K562 (cell line): Measurements from ENCODE around the gene GPX2. TPM values are rescaled to one million over a fixed set of nuclear protein-coding genes. Genes with fewer than 3 reads are reported as not detected.

ENCODE experiments used
- ATAC-seq: fragments of 200-7000 bp; cut with Tn5 transposase; 3 replicates; pipeline ENCODE4 v1.9.1; 2020; ENCODE audit warnings: moderate library complexity
- BruUV-seq: library from RNA; stranded (reverse); fragments of 400-500 nt; replicated peaks from 2 replicates; lab custom pipeline; 2021; lab: Mats Ljungman, UMichigan
- CTCF ChIA-PET: fragments of 300-600 bp; formaldehyde crosslinking; extraction: SDS; loops from one replicate; lab custom pipeline; 2021; ENCODE audit warnings: low intra/inter-chr PET ratio; lab: Yijun Ruan, JAX
- POLR2A ChIA-PET: fragments of 300-600, 350-650 bp; sonication (Branson Sonifier 250); formaldehyde crosslinking; extraction: SDS; loops from one replicate; lab custom pipeline; 2021; ENCODE audit warnings: antibody characterized with exemption, inconsistent platforms; lab: Yijun Ruan, JAX
- DNase-seq, 4 experiments: peaks; one replicate each; pipeline versions ENCODE4 v3.0.0 to v3.0.0-alpha.2; 2011 to 2018; ENCODE audit warnings: low spot score in 3 of 4, mixed read lengths in 3 of 4; ENCODE audit errors: extremely low read depth in 1 of 4
- FAIRE-seq: peaks from 2 replicates; lab custom pipeline; 2011; peaks lifted over from hg19 to GRCh38; lab: Jason Lieb, UNC
- H2AFZ ChIP-seq: 2 replicates; pipeline ENCODE4 v1.6.0; 2011; ENCODE audit warnings: low read depth, low read length, control low read depth, inconsistent platforms
- H3K27ac ChIP-seq: fragments of 200-600 bp; 3 replicates; pipeline ENCODE4 v1.8.0; 2011; ENCODE audit warnings: low read depth, mild to moderate bottlenecking, control low read depth, inconsistent platforms, low read length, moderate library complexity, mixed read lengths; ENCODE audit errors: extremely low read depth
- H3K27me3 ChIP-seq, 2 experiments: fragments of 300-600 bp in 1 of 2; 2 replicates in 1 of 2; 3 replicates in 1 of 2; pipeline versions ENCODE4 v1.6.0 to v1.8.0; 2011; ENCODE audit warnings: inconsistent platforms in 2 of 2, low read length in 2 of 2, mild to moderate bottlenecking in 1 of 2, mixed read lengths in 1 of 2, moderate library complexity in 1 of 2; ENCODE audit not compliant: control insufficient read depth in 2 of 2, insufficient read depth in 2 of 2
- H3K36me3 ChIP-seq: fragments of 300-600 bp; 3 replicates; pipeline ENCODE4 v1.8.0; 2011; ENCODE audit warnings: mild to moderate bottlenecking, low read length, inconsistent platforms; ENCODE audit not compliant: control insufficient read depth, insufficient read depth
- H3K4me1 ChIP-seq, 2 experiments: fragments of 200-600 bp in 1 of 2; replicated peaks in 1 of 2; 2 replicates in 1 of 2; 3 replicates in 1 of 2; pipeline versions ENCODE4 v1.5.1 to v1.8.0; 2011; ENCODE audit warnings: inconsistent platforms in 2 of 2, low read length in 2 of 2, mild to moderate bottlenecking in 1 of 2, mixed read lengths in 1 of 2, moderate library complexity in 1 of 2; ENCODE audit not compliant: control insufficient read depth in 2 of 2, insufficient read depth in 2 of 2
- H3K4me2 ChIP-seq: 2 replicates; pipeline ENCODE4 v1.6.1; 2011; ENCODE audit warnings: low read length, control low read depth, inconsistent platforms, mixed read lengths; ENCODE audit not compliant: insufficient read depth
- H3K4me3 ChIP-seq: fragments of 200-600 bp; sonication (generic), shearing (Covaris generic); 2 replicates; pipeline ENCODE4 v1.5.1; 2016; ENCODE audit warnings: control low read depth, inconsistent platforms
- H3K79me2 ChIP-seq: fragments of 200-600 bp; 3 replicates; pipeline ENCODE4 v1.8.0; 2011; ENCODE audit warnings: low read length, inconsistent platforms; ENCODE audit not compliant: control insufficient read depth, insufficient read depth
- H3K9ac ChIP-seq, 2 experiments: 2 replicates each; pipeline versions ENCODE4 v1.6.0 to v1.6.1; 2011; ENCODE audit warnings: low read depth in 2 of 2, low read length in 2 of 2, control low read depth in 1 of 2, inconsistent platforms in 1 of 2, mild to moderate bottlenecking in 1 of 2, mixed read lengths in 1 of 2; ENCODE audit not compliant: insufficient read depth in 1 of 2
- H3K9me1 ChIP-seq: one replicate; pipeline ENCODE4 v1.6.0; 2011; ENCODE audit warnings: inconsistent platforms, mild to moderate bottlenecking, low read length, moderate library complexity; ENCODE audit not compliant: control insufficient read depth, insufficient read depth
- H3K9me3 ChIP-seq: replicated peaks from 2 replicates; pipeline ENCODE4 v1.5.1; 2011; ENCODE audit warnings: low read depth, low read length, inconsistent platforms; ENCODE audit not compliant: control insufficient read depth, insufficient read depth
- H4K20me1 ChIP-seq: replicated peaks from 2 replicates; pipeline ENCODE4 v1.6.1; 2011; ENCODE audit warnings: low read length, inconsistent platforms, mixed read lengths; ENCODE audit not compliant: control insufficient read depth, insufficient read depth
- E2F3 ChIP-seq: fragments of 250-450 bp; sonication (Bioruptor Pico); IDR thresholded peaks from 2 replicates; pipeline ENCODE4 v1.4.0; 2020; ENCODE audit warnings: mild to moderate bottlenecking
- FOXJ3 ChIP-seq: sonication (generic); formaldehyde crosslinking; IDR thresholded peaks from 2 replicates; pipeline ENCODE4 v1.4.0; 2020; ENCODE audit warnings: mild to moderate bottlenecking, missing genetic modification reagents
- JUND ChIP-seq, 2 experiments: IDR thresholded peaks; 2 replicates in 1 of 2; 3 replicates in 1 of 2; pipeline ENCODE4 v1.6.1; 2011; ENCODE audit warnings: borderline replicate concordance in 2 of 2, low read depth in 2 of 2, low read length in 2 of 2, improper control_type of control experiment in 1 of 2, missing biosample characterization in 1 of 2, missing genetic modification characterization in 1 of 2, missing genetic modification reagents in 1 of 2
- KDM1A ChIP-seq, 2 experiments: fragments of 450-650 bp; IDR thresholded peaks; 2 replicates each; pipeline ENCODE4 v1.6.1; 2016; ENCODE audit warnings: mild to moderate bottlenecking in 2 of 2
- NEUROD1 ChIP-seq: fragments of 150-350 bp; IDR thresholded peaks from 2 replicates; pipeline ENCODE4 v1.6.1; 2014; ENCODE audit warnings: borderline replicate concordance, low read length, low read depth; ENCODE audit not compliant: partially characterized antibody
- RBM22 ChIP-seq: fragments of 200-400 bp; formaldehyde crosslinking; IDR thresholded peaks from 2 replicates; pipeline ENCODE4 v1.6.1; 2018; ENCODE audit warnings: low read length, low read depth; ENCODE audit not compliant: poor library complexity, severe bottlenecking
- SMARCA5 ChIP-seq: fragments of 450-650 bp; IDR thresholded peaks from 2 replicates; pipeline ENCODE4 v1.6.1; 2016
- TAF7 ChIP-seq: fragments of 450-650 bp; IDR thresholded peaks from 2 replicates; pipeline ENCODE4 v1.6.1; 2016; ENCODE audit warnings: missing genetic modification characterization, missing compliant biosample characterization
- ZC3H8 ChIP-seq: fragments of 450-650 bp; IDR thresholded peaks from 2 replicates; pipeline ENCODE4 v1.6.1; 2017
- ZNF311 ChIP-seq: fragments of 250-450 bp; sonication (Bioruptor Pico); IDR thresholded peaks from 2 replicates; pipeline ENCODE4 v1.4.0; 2020; ENCODE audit warnings: mild to moderate bottlenecking, moderate library complexity
- ZNF384 ChIP-seq: IDR thresholded peaks from 2 replicates; pipeline ENCODE4 v1.6.1; 2012; ENCODE audit warnings: low read depth, low read length, improper control_type of control experiment
- ZZZ3 ChIP-seq: fragments of 450-650 bp; IDR thresholded peaks from 2 replicates; pipeline ENCODE4 v1.6.1; 2016; ENCODE audit warnings: antibody characterized with exemption, mild to moderate bottlenecking, moderate library complexity
- WGBS: fragments of 100-300 bp; shearing (Covaris generic); methylation state at CpG from one replicate; pipeline ENCODE4 v1.1.6; 2016; ENCODE audit warnings: low coverage, mixed read lengths; ENCODE audit not compliant: insufficient coverage; ENCODE audit errors: missing lambda C conversion rate; 5-methylcytosine and 5-hydroxymethylcytosine counted together
- in situ Hi-C: fragments of 300-500 bp; cut with MboI; formaldehyde crosslinking; loops from 4 replicates; pipeline ENCODE4 v1.15.0; 2018; ENCODE audit warnings: inconsistent platforms, mixed read lengths
- intact Hi-C: fragments of 100-400 bp; cut with micrococcal nuclease; formaldehyde crosslinking; loops from 2 replicates; pipeline ENCODE4 v1.14.2; 2022
- polyA plus RNA-seq, 8 experiments: library from polyadenylated mRNA; depleted of rRNA in 4 of 8; stranded (reverse) in 5 of 8; unstranded in 3 of 8; fragments of >200 nt; fragmentation: Nextera tagmentation in 2 of 8; fragmentation: Illumina TruSeq in 1 of 8; extraction: Ambion mirVana in 2 of 8; extraction: Trizol in 1 of 8; gene quantifications; 2 replicates each; pipeline versions ENCODE4 v1.2.1 to v1.2.3, GENCODE V29; 2011 to 2014; ENCODE audit warnings: inconsistent platforms in 1 of 8, missing spikeins in 1 of 8
- total RNA-seq, 7 experiments: library from RNA; depleted of rRNA in 6 of 7; stranded (reverse); fragments of >200 nt in 6 of 7; fragmentation: Illumina TruSeq in 2 of 7; extraction: Trizol in 2 of 7; gene quantifications; 2 replicates each; pipeline versions ENCODE4 v1.2.1 to v1.2.3, GENCODE V29; 2011 to 2021; ENCODE audit warnings: low replicate concordance in 1 of 7
- TF ChIP-seq, protein P1 (sequence below): fragments of 250-450 bp; sonication (Bioruptor Pico); IDR thresholded peaks from 2 replicates; pipeline ENCODE4 v1.5.1; 2021; ENCODE audit warnings: mild to moderate bottlenecking
- TF ChIP-seq, protein P2 (sequence below): IDR thresholded peaks from 3 replicates; pipeline ENCODE4 v1.6.1; 2011; ENCODE audit warnings: borderline replicate concordance, mild to moderate bottlenecking; ENCODE audit not compliant: insufficient read length, insufficient read depth
- TF ChIP-seq, protein P3 (sequence below): fragments of 450-650 bp; IDR thresholded peaks from 2 replicates; pipeline ENCODE4 v1.6.1; 2016
- TF ChIP-seq, protein P4 (sequence below): fragments of 250-450 bp; sonication (Bioruptor Pico); IDR thresholded peaks from 2 replicates; pipeline ENCODE4 v1.8.0; 2022; ENCODE audit warnings: inconsistent platforms, mild to moderate bottlenecking, moderate library complexity, borderline replicate concordance
- TF ChIP-seq, protein P5 (sequence below): fragments of 450-650 bp; formaldehyde crosslinking; IDR thresholded peaks from 2 replicates; pipeline ENCODE4 v1.4.0; 2020; ENCODE audit warnings: mild to moderate bottlenecking, moderate library complexity

The GPX2 gene
- total and polyA plus RNA-seq, 9 of the 15 experiments (the other 6 are each of a cell fraction or from before 2014, with no cell fraction given), result 0.24 TPM; not detected in 8

DNA sequence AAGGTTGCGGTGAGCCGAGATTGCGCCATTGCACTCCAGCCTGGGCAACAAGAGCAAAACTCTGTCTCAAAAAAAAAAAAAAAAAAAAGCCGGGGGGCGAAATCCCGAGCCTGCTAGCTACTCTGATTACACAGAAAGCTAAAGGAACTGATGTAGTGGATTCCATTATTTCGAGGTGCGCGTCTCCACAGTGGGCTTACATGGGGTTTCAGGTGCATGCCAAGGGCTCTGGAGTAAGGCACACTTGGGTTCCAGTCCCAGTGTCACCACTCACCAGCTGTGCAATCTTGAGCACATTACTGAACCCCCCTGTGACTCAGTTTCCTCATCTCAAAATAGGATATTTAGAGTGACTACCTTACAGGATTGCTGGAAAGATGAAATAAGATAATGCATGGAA, 31.3 kb upstream of the GPX2 start:
- 60% methylated on average over 1 of the region's 9 CpGs for WGBS
- no peak for ATAC-seq
- Histone ChIP-seq H3K9ac (no peak overlapping the region), H3K4me3 (no peak overlapping the region), H3K9me1 (no peaks in the 10 kb centered on the region), H2AFZ (no peak overlapping the region), H4K20me1 (no peaks in the 10 kb centered on the region), H3K9me3 (no peaks in the 10 kb centered on the region)
- BruUV-seq, result no TSS peak
- ChIA-PET CTCF (no interaction called here), POLR2A (no interaction called here)
- no peak for FAIRE-seq
- DNase-seq, result no peak
- no peak for TF ChIP-seq ZNF311 (CRISPR knock-in tag)
- TF ChIP-seq, protein P1, sequence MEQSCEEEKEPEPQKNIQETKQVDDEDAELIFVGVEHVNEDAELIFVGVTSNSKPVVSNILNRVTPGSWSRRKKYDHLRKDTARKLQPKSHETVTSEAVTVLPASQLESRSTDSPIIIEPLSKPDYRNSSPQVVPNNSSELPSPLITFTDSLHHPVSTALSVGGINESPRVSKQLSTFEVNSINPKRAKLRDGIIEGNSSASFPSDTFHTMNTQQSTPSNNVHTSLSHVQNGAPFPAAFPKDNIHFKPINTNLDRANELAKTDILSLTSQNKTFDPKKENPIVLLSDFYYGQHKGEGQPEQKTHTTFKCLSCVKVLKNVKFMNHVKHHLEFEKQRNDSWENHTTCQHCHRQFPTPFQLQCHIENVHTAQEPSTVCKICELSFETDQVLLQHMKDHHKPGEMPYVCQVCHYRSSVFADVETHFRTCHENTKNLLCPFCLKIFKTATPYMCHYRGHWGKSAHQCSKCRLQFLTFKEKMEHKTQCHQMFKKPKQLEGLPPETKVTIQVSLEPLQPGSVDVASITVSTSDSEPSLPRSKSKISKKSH (CRISPR knock-in tag), result no peak
- TF ChIP-seq ZC3H8, result no peak
- no peak for TF ChIP-seq E2F3 (CRISPR knock-in tag)
- no peak for TF ChIP-seq NEUROD1
- no peak for TF ChIP-seq FOXJ3 (CRISPR knock-in tag)
- no peak for TF ChIP-seq TAF7 (tag)
- TF ChIP-seq, protein P2, sequence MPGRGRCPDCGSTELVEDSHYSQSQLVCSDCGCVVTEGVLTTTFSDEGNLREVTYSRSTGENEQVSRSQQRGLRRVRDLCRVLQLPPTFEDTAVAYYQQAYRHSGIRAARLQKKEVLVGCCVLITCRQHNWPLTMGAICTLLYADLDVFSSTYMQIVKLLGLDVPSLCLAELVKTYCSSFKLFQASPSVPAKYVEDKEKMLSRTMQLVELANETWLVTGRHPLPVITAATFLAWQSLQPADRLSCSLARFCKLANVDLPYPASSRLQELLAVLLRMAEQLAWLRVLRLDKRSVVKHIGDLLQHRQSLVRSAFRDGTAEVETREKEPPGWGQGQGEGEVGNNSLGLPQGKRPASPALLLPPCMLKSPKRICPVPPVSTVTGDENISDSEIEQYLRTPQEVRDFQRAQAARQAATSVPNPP, result no peak
- TF ChIP-seq RBM22, result no peak
- no peak for TF ChIP-seq ZNF384
- TF ChIP-seq ZZZ3, result no peak
- no peak for TF ChIP-seq KDM1A (IDR thresholded peaks at IDR 0.05)
- TF ChIP-seq, protein P3, sequence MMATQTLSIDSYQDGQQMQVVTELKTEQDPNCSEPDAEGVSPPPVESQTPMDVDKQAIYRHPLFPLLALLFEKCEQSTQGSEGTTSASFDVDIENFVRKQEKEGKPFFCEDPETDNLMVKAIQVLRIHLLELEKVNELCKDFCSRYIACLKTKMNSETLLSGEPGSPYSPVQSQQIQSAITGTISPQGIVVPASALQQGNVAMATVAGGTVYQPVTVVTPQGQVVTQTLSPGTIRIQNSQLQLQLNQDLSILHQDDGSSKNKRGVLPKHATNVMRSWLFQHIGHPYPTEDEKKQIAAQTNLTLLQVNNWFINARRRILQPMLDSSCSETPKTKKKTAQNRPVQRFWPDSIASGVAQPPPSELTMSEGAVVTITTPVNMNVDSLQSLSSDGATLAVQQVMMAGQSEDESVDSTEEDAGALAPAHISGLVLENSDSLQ, result no peak
- no peak for TF ChIP-seq JUND (IDR thresholded peaks at IDR 0.05; ENCODE audit: borderline replicate concordance, low read depth, low read length)
- no peak for TF ChIP-seq JUND (tag; IDR thresholded peaks at IDR 0.05; ENCODE audit: borderline replicate concordance, low read depth, low read length)
- TF ChIP-seq SMARCA5, result no peak
- TF ChIP-seq, protein P4, sequence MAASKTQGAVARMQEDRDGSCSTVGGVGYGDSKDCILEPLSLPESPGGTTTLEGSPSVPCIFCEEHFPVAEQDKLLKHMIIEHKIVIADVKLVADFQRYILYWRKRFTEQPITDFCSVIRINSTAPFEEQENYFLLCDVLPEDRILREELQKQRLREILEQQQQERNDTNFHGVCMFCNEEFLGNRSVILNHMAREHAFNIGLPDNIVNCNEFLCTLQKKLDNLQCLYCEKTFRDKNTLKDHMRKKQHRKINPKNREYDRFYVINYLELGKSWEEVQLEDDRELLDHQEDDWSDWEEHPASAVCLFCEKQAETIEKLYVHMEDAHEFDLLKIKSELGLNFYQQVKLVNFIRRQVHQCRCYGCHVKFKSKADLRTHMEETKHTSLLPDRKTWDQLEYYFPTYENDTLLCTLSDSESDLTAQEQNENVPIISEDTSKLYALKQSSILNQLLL (CRISPR knock-in tag), result no peak
- TF ChIP-seq, protein P5, sequence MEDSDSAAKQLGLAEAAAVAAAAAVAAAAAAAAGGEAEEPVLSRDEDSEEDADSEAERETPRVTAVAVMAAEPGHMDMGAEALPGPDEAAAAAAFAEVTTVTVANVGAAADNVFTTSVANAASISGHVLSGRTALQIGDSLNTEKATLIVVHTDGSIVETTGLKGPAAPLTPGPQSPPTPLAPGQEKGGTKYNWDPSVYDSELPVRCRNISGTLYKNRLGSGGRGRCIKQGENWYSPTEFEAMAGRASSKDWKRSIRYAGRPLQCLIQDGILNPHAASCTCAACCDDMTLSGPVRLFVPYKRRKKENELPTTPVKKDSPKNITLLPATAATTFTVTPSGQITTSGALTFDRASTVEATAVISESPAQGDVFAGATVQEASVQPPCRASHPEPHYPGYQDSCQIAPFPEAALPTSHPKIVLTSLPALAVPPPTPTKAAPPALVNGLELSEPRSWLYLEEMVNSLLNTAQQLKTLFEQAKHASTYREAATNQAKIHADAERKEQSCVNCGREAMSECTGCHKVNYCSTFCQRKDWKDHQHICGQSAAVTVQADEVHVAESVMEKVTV, result no peak
- TF ChIP-seq, all 486 proteins: peak for 0
- Histone ChIP-seq H3K27ac (no peak overlapping the region), H3K4me2 (no peak overlapping the region), H3K27me3 (peaks cover 4 to 40% of the 10 kb centered on the region in 2 experiments; a peak in 3 of 5 replicates), H3K79me2 (no peaks in the 10 kb centered on the region), H3K36me3 (no peaks in the 10 kb centered on the region), H3K4me1 (peaks cover 0 to 13% of the 10 kb centered on the region in 2 experiments; a peak in 2 of 5 replicates)
- intact Hi-C loops, result no loop called here
- in situ Hi-C loops, result no loop called here
